ENCODE measurements around the gene CIC.

The CIC gene

GRCh38 chr19:42242512-42243409, 26.3 kb upstream of the CIC start, which contains the start of gene GSK3A:
Gene GSK3A (minus strand): TSS chr19:42242602. CDS start chr19:42242465, 137 bp downstream.
- in situ Hi-C loops (cut with MboI; ENCODE audit: low sequenced_read_pairs): no loop called here

- in situ Hi-C loops (cut with MboI; ENCODE audit: low sequenced_read_pairs): no loop called here
These were observed 24.5 kb upstream of the CIC start for GRCh38 chr19:42244347-42245220.

- in situ Hi-C loops (cut with MboI; ENCODE audit: low sequenced_read_pairs): no loop called here
These were observed 23.8 kb upstream of the CIC start for GRCh38 chr19:42245231-42245630.

- in situ Hi-C loops (cut with MboI; ENCODE audit: low sequenced_read_pairs): no loop called here
These were observed 22.7 kb upstream of the CIC start for GRCh38 chr19:42246143-42246921.

- in situ Hi-C loops (cut with MboI; ENCODE audit: low sequenced_read_pairs): no loop called here
These were observed 22.0 kb upstream of the CIC start for GRCh38 chr19:42246922-42247639.

- in situ Hi-C loops (cut with MboI; ENCODE audit: low sequenced_read_pairs): no loop called here
These were observed 21.3 kb upstream of the CIC start for GRCh38 chr19:42247640-42248199.

- in situ Hi-C loops (cut with MboI; ENCODE audit: low sequenced_read_pairs): no loop called here
These were observed 20.5 kb upstream of the CIC start for GRCh38 chr19:42248270-42249148.

- in situ Hi-C loops (cut with MboI; ENCODE audit: low sequenced_read_pairs): no loop called here
These were observed 19.8 kb upstream of the CIC start for GRCh38 chr19:42249149-42249750.

GRCh38 chr19:42249769-42250168, 19.3 kb upstream of the CIC start:
- in situ Hi-C loops (cut with MboI; ENCODE audit: low sequenced_read_pairs): no loop called here

GRCh38 chr19:42250183-42250665, 18.8 kb upstream of the CIC start:
- in situ Hi-C loops (cut with MboI; ENCODE audit: low sequenced_read_pairs): no loop called here

- in situ Hi-C loops (cut with MboI; ENCODE audit: low sequenced_read_pairs): no loop called here
These were observed 18.2 kb upstream of the CIC start for GRCh38 chr19:42250666-42251531.

- in situ Hi-C loops (cut with MboI; ENCODE audit: low sequenced_read_pairs): no loop called here
These were observed 17.3 kb upstream of the CIC start for GRCh38 chr19:42251572-42252358.

- in situ Hi-C loops (cut with MboI; ENCODE audit: low sequenced_read_pairs): no loop called here
These were observed 16.4 kb upstream of the CIC start for GRCh38 chr19:42252365-42253244.

GRCh38 chr19:42253245-42254088, 15.6 kb upstream of the CIC start:
- in situ Hi-C loops (cut with MboI; ENCODE audit: low sequenced_read_pairs): no loop called here
